ENCODE measurements around the gene KLHDC9.
A peak's percentile ranks its signal among the peaks of the same experiment; 100 is the strongest.
"Not testable (repeated sequence)": the region's sequence is repeated elsewhere in the genome, so short reads cannot be mapped to it uniquely, and the experiment has no call there.

Gene KLHDC9, protein sequence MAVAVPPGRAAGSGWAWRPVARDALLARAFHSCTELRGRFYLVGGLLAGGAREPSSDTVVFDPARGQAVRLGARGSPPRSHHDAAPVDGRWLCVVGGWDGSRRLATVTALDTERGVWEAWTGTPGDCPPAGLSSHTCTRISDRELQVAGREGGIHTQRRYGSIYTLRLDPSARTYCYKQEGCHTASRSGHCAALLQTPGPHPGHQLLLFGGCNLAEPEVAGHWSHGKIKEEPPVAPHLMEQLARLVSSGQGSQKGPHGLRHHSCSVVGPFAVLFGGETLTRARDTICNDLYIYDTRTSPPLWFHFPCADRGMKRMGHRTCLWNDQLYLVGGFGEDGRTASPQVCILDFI

DNA sequence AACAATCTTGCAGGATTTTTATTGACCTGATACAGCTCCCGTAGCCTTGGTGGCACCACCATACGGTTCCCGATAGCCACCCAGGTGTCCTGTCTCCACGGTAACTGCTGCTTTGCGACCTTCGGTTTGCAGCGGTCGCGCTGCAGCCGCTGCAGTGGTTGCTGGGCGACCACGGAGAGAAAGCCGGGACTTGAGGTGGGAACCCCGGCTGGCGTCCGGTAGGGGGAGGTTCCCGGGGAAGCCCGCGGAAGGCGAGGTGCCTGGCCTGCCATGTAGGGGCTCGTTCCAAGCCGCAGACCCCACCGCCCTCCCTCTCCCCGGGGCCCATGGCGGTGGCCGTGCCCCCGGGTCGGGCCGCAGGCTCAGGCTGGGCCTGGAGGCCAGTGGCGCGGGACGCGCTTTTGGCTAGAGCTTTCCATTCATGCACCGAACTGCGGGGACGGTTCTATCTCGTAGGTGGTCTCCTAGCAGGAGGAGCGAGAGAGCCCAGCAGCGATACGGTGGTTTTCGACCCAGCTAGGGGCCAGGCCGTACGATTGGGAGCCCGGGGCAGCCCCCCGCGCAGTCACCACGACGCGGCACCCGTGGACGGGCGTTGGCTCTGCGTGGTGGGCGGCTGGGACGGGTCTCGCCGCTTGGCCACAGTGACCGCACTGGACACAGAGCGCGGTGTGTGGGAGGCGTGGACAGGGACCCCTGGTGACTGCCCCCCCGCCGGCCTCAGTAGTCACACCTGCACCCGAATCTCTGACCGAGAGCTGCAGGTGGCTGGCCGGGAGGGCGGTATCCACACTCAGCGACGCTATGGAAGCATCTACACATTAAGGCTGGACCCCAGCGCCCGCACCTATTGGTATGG is at the start of gene KLHDC9:
Gene KLHDC9 (plus strand): TSS at position 152 of the 859 bp plus-strand sequence. CDS start 175 bp downstream, at position 327.
- peak; percentile 87 for DNase-seq

DNA sequence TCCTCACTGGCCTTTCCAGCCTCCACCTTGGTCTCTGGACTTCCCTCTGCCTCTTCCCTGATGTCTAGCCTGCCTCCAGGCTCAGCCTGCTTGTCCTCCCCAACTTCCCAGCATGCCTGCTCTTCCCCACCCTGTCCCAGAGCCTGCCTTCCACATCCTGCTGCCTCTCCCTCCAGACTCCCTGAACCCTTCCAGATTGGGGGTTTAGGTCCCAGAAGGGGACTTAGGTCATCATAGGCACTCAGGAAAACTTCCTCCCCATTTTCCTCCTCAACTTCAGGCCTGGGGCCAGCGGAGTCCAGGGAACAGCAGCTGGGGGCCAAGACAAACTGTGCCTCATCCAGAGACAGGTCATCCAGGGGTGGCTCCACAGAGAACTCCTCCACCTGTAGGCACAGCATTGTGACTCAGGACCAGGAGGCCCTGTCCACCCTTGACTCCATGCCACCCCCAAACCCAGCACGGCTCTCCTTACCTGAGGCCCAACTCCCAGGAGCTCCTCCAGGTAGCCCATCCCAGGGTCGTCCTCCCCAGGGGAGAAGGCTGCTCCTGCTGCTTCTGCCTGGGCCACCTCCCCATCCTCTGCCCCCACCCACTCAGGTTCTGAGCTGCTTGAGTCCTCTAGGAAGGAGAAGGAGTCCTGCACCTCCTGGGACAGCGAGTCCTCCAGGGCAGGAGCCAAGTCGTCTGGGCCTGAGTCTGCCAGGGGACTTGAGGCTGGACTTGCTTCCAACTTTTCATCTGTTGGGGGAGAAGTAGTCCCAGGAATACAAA is 49.0 kb upstream of the KLHDC9 start:
- DNase-seq, result no peak

DNA sequence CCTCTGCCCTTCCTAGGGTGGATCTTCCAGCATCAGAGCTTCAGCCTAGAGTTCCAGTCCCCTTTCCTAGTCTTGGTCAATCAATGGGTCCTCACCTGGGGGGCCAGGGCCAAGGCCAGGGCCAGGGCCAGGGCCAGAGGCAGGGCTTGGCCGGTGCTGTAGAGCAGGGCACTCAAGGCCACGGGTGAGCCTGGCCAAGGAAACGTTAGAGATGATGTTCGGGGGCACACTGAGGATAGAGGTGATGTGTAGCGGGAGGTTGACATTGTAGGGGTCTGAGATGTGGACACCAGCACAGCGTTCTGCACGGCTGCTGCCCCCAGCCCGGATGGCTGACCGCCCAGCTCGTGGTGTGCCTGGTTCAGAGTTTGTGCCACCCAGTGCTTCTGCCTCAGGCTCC is 46.9 kb upstream of the KLHDC9 start:
- no peak for DNase-seq

DNA sequence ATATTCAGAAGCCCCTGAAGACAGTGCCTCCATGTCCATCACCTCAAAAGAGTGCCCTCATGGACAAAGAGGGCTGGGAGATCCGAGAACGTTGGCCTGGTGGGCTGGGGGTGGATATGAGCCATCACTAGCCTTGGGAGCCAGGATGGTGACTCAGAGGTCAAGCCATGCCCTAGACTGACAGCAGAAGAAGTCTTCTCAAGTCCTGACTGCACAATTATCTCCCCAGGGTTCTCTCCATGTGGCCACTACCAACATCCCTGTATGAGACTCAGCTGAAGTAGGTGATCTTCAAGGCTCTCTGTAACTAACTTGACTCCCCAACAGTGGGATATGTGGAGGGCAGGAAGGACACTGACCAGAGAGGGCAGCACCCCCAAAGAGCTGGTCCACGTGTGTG is 45.3 kb upstream of the KLHDC9 start:
- DNase-seq, result no peak

DNA sequence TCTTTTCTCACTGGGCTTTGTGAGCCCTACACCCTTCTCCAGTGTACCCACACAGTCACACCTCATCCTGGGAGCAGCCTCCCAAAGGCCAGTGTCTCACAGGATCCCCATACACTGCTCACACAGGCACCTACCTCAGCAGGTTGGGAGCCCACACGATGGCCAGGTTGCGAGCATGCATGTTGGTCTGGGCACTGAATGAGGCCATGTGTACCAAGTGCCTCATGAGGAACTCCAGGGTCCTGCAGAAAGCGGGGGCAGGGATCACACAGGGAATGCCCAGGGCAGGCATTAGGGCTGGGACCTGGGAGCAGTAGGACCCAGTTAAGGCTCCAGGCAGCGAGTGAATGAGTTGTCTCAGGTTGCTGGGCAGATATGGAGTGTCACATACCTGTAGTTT is 43.9 kb upstream of the KLHDC9 start:
- no peak for DNase-seq

DNA sequence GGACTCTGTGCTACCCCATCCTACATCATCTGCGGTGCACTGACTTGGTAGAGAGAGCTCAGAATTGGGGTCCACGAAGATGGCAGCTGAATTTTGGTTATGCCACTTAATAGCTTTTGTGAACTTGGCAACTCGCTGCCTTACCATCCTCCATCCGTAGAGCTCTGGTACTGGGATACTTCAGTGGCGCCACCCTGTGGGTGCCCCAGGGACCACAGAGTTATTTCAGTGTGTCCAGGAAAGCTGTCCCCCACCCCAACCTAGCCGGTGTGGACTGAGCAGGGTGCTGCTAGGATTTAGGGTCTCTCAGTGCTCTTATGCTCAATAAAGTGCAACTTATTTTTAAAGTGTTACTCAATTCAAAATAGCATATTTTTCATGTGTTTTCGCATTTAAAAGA is 43.4 kb upstream of the KLHDC9 start:
- DNase-seq, result no peak

DNA sequence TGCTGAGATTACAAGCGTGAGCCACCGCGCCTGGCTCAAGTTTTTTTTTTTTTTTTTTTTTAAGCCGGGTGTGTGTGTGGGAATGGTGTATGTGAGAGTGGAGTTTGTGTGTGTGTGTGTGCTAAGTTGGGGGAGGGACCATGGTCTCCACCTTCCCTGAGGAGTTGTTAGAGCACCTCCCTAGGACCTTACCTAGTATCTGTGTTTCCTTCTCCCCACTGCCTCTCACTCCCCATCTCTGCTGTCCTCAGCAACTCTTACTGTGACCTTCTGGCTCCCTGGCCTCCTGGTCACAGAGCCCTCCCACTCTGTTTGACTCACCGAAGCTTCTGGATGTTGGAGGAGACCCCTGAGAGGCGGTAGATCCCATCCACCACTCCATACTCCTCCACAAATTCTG is 38.9 kb upstream of the KLHDC9 start:
- no peak for DNase-seq

DNA sequence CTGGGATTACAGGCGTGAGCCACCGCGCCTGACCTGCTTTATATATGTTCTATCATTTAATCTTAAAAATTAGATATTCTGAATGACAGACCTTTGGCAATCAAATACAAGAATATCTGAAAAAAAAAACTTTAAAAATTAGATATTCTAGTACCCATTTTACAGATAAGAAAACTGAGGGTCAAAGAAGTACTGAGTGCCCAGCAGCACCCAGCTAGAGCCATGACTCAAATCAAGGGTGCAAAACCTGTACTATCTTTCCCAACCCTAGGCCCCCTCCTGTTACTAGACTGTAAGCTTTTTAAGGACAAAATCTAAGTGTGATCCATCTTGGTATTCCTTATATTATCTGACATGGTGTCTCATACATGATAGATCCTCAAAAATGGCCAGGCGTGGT is 36.7 kb upstream of the KLHDC9 start:
- DNase-seq, result no peak

DNA sequence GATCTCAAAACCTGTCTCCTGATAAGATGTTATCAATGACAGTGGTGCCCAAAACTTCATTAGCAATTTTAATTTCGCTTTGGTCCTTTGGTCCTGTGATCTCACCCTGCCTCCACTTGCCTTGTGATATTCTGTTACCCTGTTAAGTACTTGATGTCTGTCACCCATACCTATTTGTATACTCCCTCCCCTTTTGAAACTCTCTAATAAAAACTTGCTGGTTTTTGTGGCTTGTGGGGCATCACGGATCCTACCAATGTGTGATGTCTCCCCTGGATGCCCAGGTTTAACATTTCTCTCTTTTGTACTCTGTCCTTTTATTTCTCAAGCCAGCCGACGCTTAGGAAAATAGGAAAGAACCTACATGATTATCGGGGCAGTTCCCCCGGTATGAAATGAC is 34.2 kb upstream of the KLHDC9 start:
- peak; percentile 37 for DNase-seq

DNA sequence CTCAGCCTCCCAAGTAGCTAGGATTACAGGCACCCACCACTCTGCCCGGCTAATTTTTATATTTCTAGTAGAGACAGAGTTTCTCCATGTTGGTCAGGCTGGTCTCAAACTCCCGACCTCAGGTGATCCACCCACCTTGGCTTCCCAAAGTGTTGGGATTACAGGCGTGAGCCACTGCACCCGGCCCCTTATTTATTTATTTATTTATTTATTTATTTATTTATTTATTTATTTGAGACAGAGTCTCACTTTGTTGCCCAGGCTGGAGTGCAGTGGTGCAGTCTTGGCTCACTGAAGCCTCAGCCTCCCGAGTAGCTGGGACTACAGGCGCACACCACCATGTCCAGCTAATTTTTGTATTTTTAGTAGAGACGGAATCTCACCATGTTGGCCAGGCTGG is 32.5 kb upstream of the KLHDC9 start:
- DNase-seq, result not testable (repeated sequence)

DNA sequence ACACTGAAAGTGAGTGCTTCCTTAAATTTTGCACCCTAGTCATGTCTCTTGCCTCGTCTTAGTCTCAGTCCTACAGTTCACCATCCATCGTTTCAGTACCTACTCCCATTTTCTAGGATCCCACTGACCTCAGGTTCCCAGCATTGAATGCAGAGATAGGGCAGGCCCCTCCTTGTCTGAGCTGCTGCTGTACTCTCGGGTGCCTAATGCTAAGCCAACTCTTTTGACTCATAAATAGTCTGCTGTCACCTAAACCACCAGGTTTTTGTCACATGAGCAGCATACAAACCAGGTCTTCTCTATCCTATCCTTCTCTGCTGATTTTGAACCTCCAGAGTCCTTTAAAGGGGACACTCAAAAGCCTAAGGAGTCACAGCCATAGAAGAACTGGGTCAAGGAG is 31.5 kb upstream of the KLHDC9 start:
- peak; percentile 38 for DNase-seq

DNA sequence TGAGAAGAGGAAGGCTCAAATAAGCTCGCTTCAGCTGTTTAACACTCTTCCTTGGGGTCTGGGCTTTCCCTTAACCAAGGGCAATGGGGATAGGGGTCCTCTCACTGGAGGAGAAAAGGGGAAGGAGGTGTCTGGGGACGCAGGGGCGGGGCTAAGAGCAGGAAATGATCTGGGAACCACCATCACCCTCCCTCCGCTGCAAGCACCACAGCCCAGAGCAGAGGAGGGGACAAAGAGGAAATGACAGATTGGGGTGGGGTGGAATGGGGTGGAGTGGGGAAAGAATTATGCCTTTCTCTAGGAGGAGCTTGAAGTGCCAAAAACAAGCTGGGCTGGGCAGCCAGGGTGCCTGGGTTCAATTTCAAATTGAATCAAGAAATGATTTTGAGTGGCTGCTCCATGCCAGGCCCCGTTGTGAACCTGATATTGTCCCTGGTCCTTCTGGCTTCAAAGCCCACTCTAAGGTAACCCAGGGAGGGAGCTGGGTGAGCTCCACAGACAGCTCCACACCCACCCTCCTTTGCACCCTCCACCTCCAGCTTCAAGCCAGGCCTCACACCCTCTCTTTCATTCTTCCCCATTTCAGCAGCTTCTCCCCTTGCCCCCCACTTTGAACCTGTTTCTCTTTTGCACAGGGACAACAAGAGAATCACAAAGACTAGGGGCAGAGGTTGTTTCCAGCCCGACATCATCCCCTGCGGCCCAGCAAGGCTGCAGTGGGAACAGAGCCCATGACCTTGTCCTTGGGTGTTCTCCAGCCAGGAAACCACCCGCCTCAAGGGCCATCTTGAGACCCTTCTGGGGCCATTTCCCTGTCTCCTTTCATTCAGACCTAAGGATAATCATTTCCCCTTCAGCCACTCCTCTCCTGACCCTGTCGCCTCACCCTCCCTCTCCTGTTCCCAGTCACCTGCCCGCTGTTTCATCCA is 29.6 kb upstream of the KLHDC9 start:
- DNase-seq, result peak; percentile 93

DNA sequence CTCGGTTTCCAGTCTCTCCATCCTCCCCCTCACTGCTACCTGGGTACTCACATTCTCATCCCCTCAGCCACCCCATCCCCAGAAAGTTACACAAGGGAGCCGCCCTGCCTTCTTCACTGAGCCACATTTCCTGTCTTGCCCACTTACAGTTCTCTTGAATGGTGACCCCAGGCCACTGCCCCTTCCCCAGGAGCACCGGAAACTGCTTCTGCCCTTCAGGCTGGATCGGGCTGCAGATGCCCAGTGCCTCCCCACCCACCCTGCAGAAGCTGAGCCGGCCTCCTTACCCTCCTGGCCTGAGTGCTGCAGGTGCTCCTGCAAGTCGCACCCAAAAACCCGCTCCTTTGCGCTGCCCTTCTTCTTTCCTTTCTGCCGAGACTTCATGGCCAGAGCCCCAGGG is 28.9 kb upstream of the KLHDC9 start:
- DNase-seq, result no peak

DNA sequence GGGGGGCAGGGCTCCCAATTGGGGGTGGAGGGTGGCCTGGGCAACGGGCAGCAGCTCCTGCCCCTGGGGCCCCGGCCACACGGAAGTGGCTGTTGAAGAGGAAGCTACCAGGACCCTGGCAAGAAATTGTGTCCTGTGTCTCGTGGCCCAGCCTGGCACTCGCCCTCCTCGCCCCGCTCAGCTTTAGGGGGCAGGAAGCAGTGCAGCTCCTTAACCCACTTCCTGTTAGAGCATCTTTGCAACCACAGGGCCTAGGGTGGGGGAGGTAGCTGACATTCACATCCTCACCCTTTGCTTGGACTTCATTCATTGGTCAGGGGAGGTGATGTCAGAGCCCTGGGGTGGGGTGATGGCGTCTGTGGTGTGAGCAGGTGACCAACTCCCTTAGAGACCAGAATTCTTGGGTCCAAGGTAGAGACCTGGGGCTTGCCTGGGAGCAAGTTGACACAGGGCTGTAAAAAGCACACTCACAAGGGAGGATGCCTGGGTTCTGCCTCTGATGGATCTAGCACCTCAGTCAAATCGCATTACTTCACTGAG is 28.4 kb upstream of the KLHDC9 start, which contains the start of gene ARHGAP30:
Gene ARHGAP30 (minus strand): TSS at position 161 of the 540 bp plus-strand sequence. CDS start 267 bp downstream, outside the sequence.
- DNase-seq, result peak; percentile 94

DNA sequence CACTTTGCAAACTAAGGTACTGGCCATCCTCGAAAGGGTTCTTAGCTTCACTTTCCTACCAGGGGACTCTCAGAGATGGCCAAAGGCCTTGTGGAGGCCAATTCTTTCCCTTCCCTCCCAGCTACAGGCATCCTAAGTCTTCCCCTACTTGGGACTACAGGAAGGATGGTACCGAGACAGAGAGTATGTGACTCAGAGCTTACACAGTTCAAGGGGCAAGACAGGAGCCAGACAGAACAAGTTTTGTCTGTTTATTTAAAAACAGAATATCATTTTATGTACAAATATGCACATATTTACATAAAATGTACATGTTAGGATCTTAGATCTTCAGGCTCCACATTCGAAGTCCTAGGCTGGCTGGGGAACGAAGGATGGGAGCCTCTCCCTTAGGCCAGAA is 27.4 kb upstream of the KLHDC9 start:
- DNase-seq, result no peak

DNA sequence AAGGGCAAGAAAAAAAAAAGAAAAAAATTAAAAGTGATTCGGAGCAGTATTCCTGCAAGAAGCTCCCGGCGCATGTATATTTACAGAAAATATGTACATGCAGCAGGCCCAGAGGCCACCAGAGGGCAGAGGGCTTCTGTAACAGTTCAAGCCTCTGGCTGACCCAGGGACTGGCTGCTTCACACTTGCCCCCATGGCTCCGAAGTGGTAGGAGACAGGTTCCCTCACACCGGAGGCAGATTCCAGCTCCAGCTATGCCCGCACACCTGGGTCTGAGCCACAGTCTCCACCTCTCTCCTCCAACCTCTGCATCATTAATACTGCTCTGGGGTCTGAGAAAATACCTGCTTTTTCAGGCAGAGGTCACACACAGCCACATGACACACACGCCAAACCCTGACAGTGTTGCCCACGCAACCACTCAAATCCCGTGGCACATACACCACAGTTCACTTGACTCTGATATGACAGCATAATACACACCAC is 26.2 kb upstream of the KLHDC9 start:
- DNase-seq, result peak; percentile 63

DNA sequence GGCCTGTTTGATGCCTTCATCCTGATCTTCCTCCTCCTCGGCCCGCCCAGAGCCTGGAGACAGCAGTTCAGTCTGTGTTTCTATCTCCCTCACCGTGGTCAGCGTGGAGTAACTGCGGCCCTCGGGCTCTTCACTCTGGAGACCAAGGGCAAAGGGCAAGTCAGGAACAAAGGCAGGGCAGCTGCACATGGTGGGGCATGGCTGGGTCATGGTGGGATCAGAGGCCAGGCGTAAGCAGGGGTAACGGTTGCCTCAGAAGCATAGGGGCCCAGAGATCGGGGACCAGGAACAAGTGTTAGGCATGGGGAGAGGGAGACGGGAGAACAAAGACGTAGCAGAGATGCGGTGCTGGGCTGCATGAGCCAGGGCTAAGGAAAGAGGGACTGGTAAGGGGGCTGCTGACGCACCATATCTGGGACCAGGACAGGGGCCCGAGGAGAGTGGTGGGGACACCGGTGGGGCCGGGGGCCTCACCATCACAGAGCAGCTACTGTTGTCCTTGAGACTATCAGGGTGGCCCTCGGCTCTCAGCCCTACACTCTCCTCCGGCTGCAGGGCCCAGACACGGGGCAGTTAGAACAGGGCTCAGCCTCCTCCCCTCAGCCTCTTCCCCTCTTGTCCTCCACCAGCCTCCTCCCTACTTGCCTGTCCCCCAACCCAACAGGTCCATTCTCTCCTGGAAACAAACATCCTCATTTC is 25.3 kb upstream of the KLHDC9 start:
- no peak for DNase-seq

DNA sequence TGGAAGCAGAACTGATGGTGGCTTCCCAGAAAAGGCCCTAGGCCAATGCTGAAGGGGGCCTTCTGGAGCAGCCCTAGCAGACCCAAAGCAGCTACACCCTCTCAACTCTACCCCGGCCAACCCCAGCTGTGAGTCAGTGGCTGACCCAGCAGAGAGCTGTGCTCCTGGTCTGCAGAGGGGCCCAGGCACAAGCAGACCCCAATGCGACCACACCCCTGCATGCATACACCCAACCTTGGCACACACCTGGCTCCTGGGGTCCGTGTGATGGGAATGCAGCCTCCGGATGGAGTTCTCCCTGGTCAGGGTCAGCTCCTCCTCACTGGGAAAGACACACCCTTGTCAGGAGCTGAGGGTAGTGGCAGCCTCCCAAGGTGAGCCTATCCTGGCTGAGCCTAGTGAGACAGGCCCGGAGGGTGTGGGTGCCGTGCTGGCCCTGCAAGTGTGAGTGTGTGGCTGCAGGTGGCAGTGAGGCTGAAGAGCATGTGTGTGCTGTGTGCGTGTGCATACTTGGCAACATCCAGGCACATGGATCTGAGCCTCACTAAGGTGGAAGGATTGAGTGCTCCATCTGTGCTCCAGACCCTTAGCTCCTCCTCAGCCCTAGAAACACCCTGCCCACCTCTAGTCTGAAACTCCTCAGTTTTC is 24.6 kb upstream of the KLHDC9 start:
- no peak for DNase-seq

DNA sequence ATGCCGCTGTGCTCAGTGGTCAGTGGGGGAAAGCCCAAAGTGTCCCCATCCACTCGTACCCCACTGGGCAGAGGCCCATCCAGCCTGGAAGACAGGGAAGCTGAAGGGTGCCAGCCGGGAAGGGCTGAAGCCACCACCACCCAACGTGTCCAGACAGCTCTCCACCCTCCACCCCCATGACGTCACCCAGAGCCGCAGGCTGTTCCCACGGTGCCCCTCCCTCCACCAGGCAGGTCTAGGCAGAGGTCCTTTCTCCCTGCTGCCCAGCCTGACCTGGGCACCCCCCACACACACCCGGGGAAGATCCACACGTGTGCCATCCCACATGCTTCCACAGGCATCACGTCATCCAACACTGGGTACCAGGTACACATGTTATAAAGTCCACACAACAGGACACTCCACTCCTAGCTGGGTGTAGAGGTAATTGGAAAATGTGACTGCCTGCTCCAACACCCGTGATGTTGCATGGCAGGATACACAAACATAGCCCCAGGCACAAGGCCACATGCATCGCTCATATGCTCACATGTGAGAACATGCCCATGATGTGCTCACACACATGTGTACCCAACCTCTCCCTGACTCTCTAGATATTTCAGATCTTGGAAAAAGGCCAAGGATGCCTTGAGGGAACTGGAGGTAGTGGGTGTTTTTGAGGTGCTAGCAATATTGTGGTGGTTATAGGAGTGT is 23.3 kb upstream of the KLHDC9 start:
- DNase-seq, result no peak

DNA sequence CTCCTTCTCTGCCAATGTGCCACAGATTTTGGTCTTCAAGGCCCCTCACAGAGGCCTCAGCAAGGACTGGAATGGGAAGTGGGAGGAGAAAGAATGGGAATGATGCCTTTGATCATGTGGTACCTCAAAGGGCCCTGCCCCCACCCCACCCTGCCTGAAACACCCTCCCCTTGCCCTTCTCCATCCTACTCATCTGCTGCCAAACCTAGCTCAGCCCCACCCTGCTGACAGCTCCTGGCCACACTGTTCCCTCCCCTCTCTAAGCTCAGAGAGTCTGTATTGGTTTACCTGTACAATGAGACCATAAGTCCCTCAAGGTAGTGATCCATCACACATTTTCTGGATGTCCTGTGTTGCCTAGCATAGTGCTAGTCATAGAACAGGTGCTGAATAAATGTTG is 21.8 kb upstream of the KLHDC9 start:
- DNase-seq, result no peak

Data from CD4-positive, alpha-beta T cell treated with Interleukin-12 subunit alpha and Interleukin-12 subunit beta, for 1 hour (primary cell).